ENCODE measurements around the gene LTBP2. TPM values are rescaled to one million over a fixed set of nuclear protein-coding genes. Genes with fewer than 3 reads are reported as not detected.

Gene LTBP2
- total and polyA plus RNA-seq, 3 donors from 2014 or later, result 19.6 to 45.3 (median 23.3) TPM

DNA sequence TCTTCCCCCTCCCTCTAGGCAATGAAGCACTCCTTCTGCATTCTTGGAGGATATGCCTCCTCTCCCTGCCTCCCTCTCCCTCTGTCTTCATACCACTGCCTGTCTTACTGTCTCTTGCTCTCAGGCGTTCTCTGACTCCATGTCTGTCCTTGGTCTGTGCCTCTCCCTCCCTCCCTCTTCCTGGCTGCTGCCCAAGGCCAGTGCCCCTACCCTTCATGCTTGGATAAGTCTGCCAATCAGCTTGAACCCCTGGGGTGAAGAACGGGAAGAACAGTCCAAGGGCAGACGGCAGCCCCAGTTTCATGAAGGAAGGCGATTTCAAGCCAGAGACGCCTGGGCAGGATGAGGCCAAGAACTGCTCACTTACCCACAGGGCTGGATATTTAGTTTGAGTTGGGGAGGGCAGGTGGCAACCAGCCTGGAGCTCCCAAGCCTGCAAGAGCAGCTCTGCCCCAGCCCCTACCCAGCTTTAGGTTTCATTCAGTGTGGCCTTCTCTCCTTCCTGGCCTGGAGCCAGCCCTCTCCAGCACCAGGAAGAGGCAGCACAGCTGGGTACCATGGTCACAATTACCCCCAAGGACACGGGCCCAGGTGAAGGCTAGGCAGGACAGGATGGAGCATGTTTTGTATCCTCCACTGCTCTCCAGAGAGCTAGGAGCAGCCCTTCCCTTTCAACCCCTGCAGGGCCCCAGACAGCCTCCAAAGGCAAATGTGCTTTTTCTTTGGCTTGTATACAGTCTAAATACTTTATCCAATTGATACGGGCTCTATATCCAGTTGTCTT is 35.8 kb upstream of the LTBP2 start:
- Histone ChIP-seq H3K4me3 (no peak overlapping the region), H3K27me3 (no peaks in the 10 kb centered on the region), H3K27ac (peak overlapping the region in 1 of 2 donors; percentile 21), H3K9me3 (no peaks in the 10 kb centered on the region), H3K4me1 (peaks cover 43% of the 10 kb centered on the region), H3K36me3 (ENCODE audit: low read depth, missing control alignments) (no peaks in the 10 kb centered on the region)
- intact Hi-C loops (cut with DNase I; ENCODE audit: low total_unique reads), result no loop called here
- peak; percentile 33 for DNase-seq
- TF ChIP-seq, protein P1, sequence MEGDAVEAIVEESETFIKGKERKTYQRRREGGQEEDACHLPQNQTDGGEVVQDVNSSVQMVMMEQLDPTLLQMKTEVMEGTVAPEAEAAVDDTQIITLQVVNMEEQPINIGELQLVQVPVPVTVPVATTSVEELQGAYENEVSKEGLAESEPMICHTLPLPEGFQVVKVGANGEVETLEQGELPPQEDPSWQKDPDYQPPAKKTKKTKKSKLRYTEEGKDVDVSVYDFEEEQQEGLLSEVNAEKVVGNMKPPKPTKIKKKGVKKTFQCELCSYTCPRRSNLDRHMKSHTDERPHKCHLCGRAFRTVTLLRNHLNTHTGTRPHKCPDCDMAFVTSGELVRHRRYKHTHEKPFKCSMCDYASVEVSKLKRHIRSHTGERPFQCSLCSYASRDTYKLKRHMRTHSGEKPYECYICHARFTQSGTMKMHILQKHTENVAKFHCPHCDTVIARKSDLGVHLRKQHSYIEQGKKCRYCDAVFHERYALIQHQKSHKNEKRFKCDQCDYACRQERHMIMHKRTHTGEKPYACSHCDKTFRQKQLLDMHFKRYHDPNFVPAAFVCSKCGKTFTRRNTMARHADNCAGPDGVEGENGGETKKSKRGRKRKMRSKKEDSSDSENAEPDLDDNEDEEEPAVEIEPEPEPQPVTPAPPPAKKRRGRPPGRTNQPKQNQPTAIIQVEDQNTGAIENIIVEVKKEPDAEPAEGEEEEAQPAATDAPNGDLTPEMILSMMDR (IDR thresholded peaks at IDR 0.05), result no peak
- no peak for TF ChIP-seq POLR2A (IDR thresholded peaks at IDR 0.05)
- 19 to 44% methylated on average over 7 of the region's 7 CpGs for WGBS, 2 donors

DNA sequence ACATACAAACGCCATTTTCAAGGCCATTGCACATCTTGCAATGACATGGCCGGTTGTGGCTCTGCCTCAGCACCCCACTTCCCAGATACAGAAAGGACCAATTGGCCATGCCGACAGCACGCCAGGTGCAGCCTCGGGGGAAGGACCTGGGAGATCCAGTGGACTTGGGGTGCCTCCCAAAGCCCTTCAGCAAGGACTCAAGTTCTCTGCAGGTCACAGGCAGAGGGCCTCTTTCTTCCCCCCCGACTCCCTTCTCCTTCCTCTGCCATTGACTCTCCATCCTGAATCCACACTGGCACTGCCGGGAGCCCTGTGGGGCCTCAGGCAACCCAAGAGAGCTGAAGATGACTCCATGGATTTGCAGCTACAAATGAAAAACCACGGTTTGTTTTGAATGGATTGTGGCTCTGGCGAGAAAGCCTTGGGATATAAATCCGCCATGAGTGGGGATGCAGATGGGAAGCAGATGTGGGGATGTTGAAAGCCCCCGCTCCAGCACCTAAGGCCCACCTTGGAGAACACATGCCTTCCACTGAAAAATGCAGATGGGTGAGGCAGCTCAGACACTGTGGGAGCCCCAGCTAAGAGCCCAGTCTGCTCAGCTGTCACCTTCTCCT is 35.1 kb upstream of the LTBP2 start:
- Histone ChIP-seq H3K27ac (peak overlapping the region in 1 of 2 donors; percentile 21), H3K27me3 (no peaks in the 10 kb centered on the region), H3K4me3 (no peak overlapping the region), H3K9me3 (no peaks in the 10 kb centered on the region), H3K4me1 (peaks cover 36% of the 10 kb centered on the region), H3K36me3 (ENCODE audit: low read depth, missing control alignments) (no peaks in the 10 kb centered on the region)
- 72 to 74% methylated on average over 11 of the region's 11 CpGs for WGBS, 2 donors
- TF ChIP-seq, protein P1 (IDR thresholded peaks at IDR 0.05), result no peak
- no peak for TF ChIP-seq POLR2A (IDR thresholded peaks at IDR 0.05)
- intact Hi-C loops (cut with DNase I; ENCODE audit: low total_unique reads), result no loop called here
- no peak for DNase-seq

DNA sequence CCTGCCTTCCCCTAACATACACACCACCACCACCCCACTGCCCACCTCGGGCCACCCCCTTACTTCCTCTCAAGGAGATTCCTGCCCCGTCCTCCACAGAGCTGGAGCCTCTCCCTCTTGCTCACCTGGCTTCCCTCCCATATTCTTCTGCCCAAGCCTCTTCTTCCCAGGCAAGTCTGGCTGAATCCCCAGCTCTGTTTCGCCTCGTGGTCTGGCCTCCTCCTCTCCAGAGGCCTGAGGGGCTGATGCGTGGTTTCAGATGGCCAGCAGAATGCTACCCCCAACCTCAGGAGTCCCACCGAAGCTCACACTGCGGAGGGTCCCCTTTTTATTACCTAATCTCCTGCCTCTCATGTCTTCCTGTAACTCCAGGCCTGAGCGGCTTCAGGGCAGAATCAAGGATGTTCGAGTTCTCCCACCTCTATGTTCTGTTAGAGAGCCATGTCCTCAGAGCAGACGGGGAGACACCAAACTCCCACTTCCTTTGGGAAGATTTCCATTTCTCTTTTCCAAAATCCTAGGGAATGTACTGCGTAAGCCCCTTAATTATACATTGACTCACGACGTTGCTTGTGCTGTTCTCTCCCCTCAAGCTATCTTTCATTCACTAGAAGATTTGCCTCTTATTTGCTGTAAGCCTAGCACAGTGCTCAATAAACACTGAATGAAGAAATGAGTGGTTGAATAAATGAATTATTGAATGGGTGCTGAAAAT is 33.9 kb upstream of the LTBP2 start:
- Histone ChIP-seq H3K4me3 (no peak overlapping the region), H3K4me1 (peaks cover 27% of the 10 kb centered on the region), H3K27me3 (no peaks in the 10 kb centered on the region), H3K27ac (no peak overlapping the region), H3K36me3 (ENCODE audit: low read depth, missing control alignments) (no peaks in the 10 kb centered on the region), H3K9me3 (no peaks in the 10 kb centered on the region)
- TF ChIP-seq, protein P1 (IDR thresholded peaks at IDR 0.05), result no peak
- no peak for TF ChIP-seq POLR2A (IDR thresholded peaks at IDR 0.05)
- DNase-seq, result no peak
- 78 to 82% methylated on average over 13 of the region's 13 CpGs for WGBS, 2 donors
- intact Hi-C loops (cut with DNase I; ENCODE audit: low total_unique reads), result no loop called here

DNA sequence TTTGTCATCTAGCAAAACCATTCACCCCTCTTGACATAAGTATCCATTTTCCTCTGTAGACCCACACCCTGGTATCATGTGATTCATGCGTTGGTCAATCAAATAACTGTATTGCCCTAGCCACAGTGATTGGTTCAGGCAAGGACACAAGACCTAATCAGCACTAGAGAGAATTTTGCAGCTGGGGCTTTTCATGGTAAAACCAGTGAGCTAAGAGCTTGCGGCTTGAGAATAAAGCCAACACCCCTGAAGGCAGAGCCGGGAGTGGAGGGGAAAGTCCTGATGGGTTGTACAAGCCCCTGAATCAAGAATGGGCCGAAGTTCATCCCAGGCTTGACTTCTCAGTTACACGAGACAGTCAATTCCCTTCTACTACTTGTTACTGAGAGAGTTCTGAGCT is 33.2 kb upstream of the LTBP2 start:
- H3K27ac ChIP-seq, result no peak overlapping the region
- no peak for DNase-seq
- peaks cover 27% of the 10 kb centered on the region for H3K4me1 ChIP-seq
- TF ChIP-seq, protein P1 (IDR thresholded peaks at IDR 0.05), result no peak
- no peak for TF ChIP-seq POLR2A (IDR thresholded peaks at IDR 0.05)
- intact Hi-C loops (cut with DNase I; ENCODE audit: low total_unique reads), result no loop called here
- no peaks in the 10 kb centered on the region for H3K27me3 ChIP-seq
- WGBS, 2 donors, result 80 to 94% methylated on average over 5 of the region's 5 CpGs
- no peaks in the 10 kb centered on the region for H3K9me3 ChIP-seq
- H3K4me3 ChIP-seq, result no peak overlapping the region
- no peaks in the 10 kb centered on the region for H3K36me3 ChIP-seq (ENCODE audit: low read depth, missing control alignments)

Measured in testis (tissue), 3 donors.